ENCODE data around the gene BTBD2. TPM values are rescaled to one million over a fixed set of nuclear protein-coding genes. Genes with fewer than 3 reads are reported as not detected.
"Not testable (repeated sequence)": the region's sequence is repeated elsewhere in the genome, so short reads cannot be mapped to it uniquely, and the experiment has no call there.

Gene BTBD2
- total and polyA plus RNA-seq, 9 donors, result 14.4 to 131 (median 88.0) TPM

DNA sequence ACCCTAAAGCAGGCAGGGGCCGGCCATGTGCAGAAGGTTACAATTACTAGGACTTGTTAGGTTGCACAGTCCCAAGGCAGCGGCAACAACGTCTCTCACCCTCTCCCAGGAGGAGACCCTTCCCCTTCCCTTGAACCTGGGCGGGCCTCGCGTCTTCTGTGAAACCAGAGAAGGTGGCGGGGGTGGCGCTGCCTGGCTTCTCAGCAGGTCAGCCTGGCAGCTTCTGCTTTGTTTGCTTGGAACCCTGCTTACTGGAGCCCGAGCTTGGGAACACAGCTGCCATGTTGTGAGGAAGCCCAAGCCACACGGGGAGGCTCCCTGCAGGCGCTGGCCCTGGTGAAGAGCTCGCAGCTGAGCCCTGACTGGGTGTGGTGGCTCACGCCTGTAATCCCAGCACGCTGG, 20.1 kb upstream of the BTBD2 start:
- Histone ChIP-seq H3K9me3 (no peaks in the 10 kb centered on the region), H3K27ac (no peak overlapping the region), H3K27me3 (no peaks in the 10 kb centered on the region), H3K4me3 (no peak overlapping the region), H3K4me1 (ENCODE audit: insufficient read depth) (peaks cover 16% of the 10 kb centered on the region), H3K36me3 (no peaks in the 10 kb centered on the region)
- WGBS, 3 donors, result 69 to 77% (median 72%) methylated on average over 14 of the region's 14 CpGs
- no peak for TF ChIP-seq EP300 (IDR thresholded peaks at IDR 0.05)
- no peak for TF ChIP-seq POLR2A (IDR thresholded peaks at IDR 0.05)
- no peak for TF ChIP-seq CTCF (IDR thresholded peaks at IDR 0.05)
- intact Hi-C loops (cut with DNase I), result no loop called here
- DNase-seq, result peak in 2 of 5 donors; percentile 16 to 23

DNA sequence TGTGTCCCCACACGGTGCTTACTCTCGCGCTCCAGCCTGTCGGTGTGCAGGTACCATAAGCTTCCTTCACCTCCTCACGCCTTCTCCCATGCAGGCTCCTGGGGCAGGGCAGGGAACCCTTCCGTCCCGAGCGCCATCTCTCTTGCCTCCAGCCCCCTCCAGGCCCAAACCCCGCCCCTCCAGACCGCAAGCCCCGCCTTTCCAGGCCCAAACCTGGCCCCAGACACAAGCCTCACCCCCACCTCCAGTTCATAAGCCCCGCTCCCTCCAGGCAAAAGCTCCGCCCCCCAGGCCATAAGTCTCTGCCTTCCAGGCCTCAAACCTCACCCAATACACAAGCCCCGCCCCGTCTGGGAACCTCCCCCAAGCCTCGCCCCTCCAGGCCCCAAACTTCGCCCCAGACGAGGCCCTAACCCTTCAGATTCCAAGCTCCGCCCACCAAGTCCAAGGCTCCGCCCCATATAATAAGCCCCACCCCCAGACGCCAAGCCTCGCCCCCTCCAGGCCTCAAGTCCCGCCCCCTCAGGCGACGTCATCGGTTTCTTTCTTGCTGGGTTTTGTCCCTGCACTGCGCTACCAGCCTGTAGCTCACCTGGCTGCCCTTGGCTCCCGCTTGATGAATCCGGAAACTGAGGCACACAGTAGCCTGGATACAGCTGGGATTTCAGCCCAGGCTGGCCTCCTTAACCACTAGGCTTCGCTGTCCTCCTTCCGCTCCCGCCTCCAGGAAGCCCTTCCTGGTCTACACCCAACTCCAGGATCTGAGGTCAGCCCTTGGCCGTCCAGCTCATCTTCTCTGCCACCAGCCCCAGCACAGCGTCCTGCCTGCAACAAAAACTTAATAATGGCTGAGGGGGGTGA, 19.4 kb upstream of the BTBD2 start:
- H3K36me3 ChIP-seq, result no peaks in the 10 kb centered on the region
- no peak overlapping the region for H3K4me3 ChIP-seq
- H3K9me3 ChIP-seq, result no peaks in the 10 kb centered on the region
- 40 to 44% (median 40%) methylated on average over 32 to 34 of the region's 34 CpGs for WGBS, 3 donors
- intact Hi-C loops (cut with DNase I), result no loop called here
- H3K27ac ChIP-seq, result no peak overlapping the region
- DNase-seq, result peak; percentile 57 to 75 (median 63)
- peaks cover 16% of the 10 kb centered on the region for H3K4me1 ChIP-seq (ENCODE audit: insufficient read depth)
- H3K27me3 ChIP-seq, result no peaks in the 10 kb centered on the region
- no peak for TF ChIP-seq POLR2A (IDR thresholded peaks at IDR 0.05)

- H3K4me3 ChIP-seq; H3K9me3 ChIP-seq; DNase-seq; intact Hi-C loops (cut with DNase I); H3K36me3 ChIP-seq; H3K27ac ChIP-seq; H3K27me3 ChIP-seq: not testable (repeated sequence)
- 91 to 94% (median 92%) methylated on average over 15 of the region's 15 CpGs for WGBS, 3 donors
- peaks cover 16% of the 10 kb centered on the region for H3K4me1 ChIP-seq (ENCODE audit: insufficient read depth)
Observed at GRCh38 chr19:2034253-2034652, 18.7 kb upstream of the BTBD2 start.

DNA sequence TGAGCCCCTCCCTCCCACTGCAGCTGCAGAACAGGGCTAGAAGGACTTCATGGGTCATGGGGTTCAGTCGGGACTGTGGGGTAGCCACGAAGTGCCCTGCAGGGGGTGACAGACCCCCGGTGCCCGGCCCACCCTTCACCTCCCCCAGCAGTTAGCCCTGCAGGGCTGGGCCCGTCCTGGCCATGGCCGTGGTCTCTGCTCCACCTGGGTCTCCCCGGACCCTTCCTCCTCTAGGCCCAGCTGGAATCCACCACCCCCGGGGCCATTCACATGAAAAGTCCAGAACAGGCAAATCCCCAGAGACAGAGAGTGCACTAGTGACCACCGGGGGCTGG, 18.3 kb upstream of the BTBD2 start:
- DNase-seq, result peak in 1 of 5 donors; percentile 25
- no peak for TF ChIP-seq EP300 (IDR thresholded peaks at IDR 0.05)
- Histone ChIP-seq H3K36me3 (no peaks in the 10 kb centered on the region), H3K27ac (no peak overlapping the region), H3K9me3 (no peaks in the 10 kb centered on the region), H3K27me3 (no peaks in the 10 kb centered on the region), H3K4me1 (ENCODE audit: insufficient read depth) (peaks cover 16% of the 10 kb centered on the region), H3K4me3 (no peak overlapping the region)
- intact Hi-C loops (cut with DNase I), result no loop called here
- WGBS, 3 donors, result 61 to 73% (median 70%) methylated on average over 9 of the region's 9 CpGs

GRCh38 chr19:2033115-2033824, 17.8 kb upstream of the BTBD2 start:
- 92 to 97% (median 96%) methylated on average over 6 of the region's 6 CpGs for WGBS, 3 donors

More at GRCh38 chr19:2033115-2033824, 17.8 kb upstream of the BTBD2 start:
- TF ChIP-seq POLR2A (IDR thresholded peaks at IDR 0.05), result no peak
- no peak for TF ChIP-seq CTCF (IDR thresholded peaks at IDR 0.05)
- TF ChIP-seq EP300 (IDR thresholded peaks at IDR 0.05), result no peak
- no peak overlapping the region for H3K27ac ChIP-seq
- H3K9me3 ChIP-seq, result no peaks in the 10 kb centered on the region
- intact Hi-C loops (cut with DNase I), result no loop called here
- no peaks in the 10 kb centered on the region for H3K36me3 ChIP-seq
- H3K27me3 ChIP-seq, result no peaks in the 10 kb centered on the region
- DNase-seq, result no peak
- H3K4me3 ChIP-seq, result no peak overlapping the region
- peaks cover 16% of the 10 kb centered on the region for H3K4me1 ChIP-seq (ENCODE audit: insufficient read depth)
